HepG2 (cell line): ENCODE measurements around the gene ADAMTS12. TPM values are rescaled to one million over a fixed set of nuclear protein-coding genes. Genes with fewer than 3 reads are reported as not detected.

Experiments used
- ATAC-seq: fragments of 200-7000 bp; cut with Tn5 transposase; 3 replicates; pipeline ENCODE4 v1.9.1; 2020; ENCODE audit warnings: mild to moderate bottlenecking, moderate library complexity
- BruUV-seq: library from RNA; stranded (reverse); fragments of 400-500 nt; replicated peaks from 2 replicates; lab custom pipeline; 2021; lab: Mats Ljungman, UMichigan
- CTCF ChIA-PET: fragments of 300-600 bp; formaldehyde crosslinking; extraction: SDS; loops from one replicate; lab custom pipeline; 2021; ENCODE audit warnings: low total read pairs, inconsistent platforms, low intra/inter-chr PET ratio; lab: Yijun Ruan, JAX
- POLR2A ChIA-PET: fragments of 350-600 bp; sonication (Branson Sonifier 250); formaldehyde crosslinking; loops from one replicate; lab custom pipeline; 2020; ENCODE audit warnings: antibody characterized with exemption, inconsistent platforms; lab: Yijun Ruan, JAX
- DNase-seq: peaks from one replicate; pipeline ENCODE4 v3.0.0-alpha.2; 2015; ENCODE audit warnings: low spot score
- FAIRE-seq: peaks from 3 replicates; lab custom pipeline; 2011; peaks lifted over from hg19 to GRCh38; lab: Jason Lieb, UNC
- H2AFZ ChIP-seq: one replicate; pipeline ENCODE4 v1.6.1; 2011; ENCODE audit warnings: low read length, inconsistent platforms
- H3K27ac ChIP-seq: fragments of 300-600 bp; 3 replicates; pipeline ENCODE4 v1.8.0; 2011; ENCODE audit warnings: mixed run types, mild to moderate bottlenecking, mixed read lengths, low read length, inconsistent platforms; ENCODE audit not compliant: insufficient read depth; ENCODE audit errors: extremely low read length
- H3K27me3 ChIP-seq, 2 experiments: fragments of 200-600 bp in 1 of 2; 2 replicates in 1 of 2; 3 replicates in 1 of 2; pipeline versions ENCODE4 v1.6.0 to v1.8.0; 2011; ENCODE audit warnings: low read length in 2 of 2, mild to moderate bottlenecking in 2 of 2, moderate library complexity in 2 of 2, inconsistent platforms in 1 of 2; ENCODE audit not compliant: insufficient read depth in 2 of 2, control insufficient read depth in 1 of 2
- H3K36me3 ChIP-seq, 2 experiments: fragments of 200-600 bp in 1 of 2; replicated peaks in 1 of 2; 2 replicates in 1 of 2; 3 replicates in 1 of 2; pipeline versions ENCODE4 v1.5.1 to v1.8.0; 2011; ENCODE audit warnings: low read length in 2 of 2, inconsistent platforms in 1 of 2; ENCODE audit not compliant: insufficient read depth in 2 of 2, control insufficient read depth in 1 of 2
- H3K4me1 ChIP-seq: 2 replicates; pipeline ENCODE4 v1.5.1; 2012; ENCODE audit warnings: low read length, inconsistent platforms; ENCODE audit not compliant: insufficient read depth
- H3K4me2 ChIP-seq: 2 replicates; pipeline ENCODE4 v1.6.0; 2011; ENCODE audit warnings: low read depth, low read length, inconsistent platforms
- H3K4me3 ChIP-seq, 3 experiments: fragments of 200-600 bp in 1 of 3; sonication (generic), shearing (Covaris generic) in 1 of 3; replicated peaks in 1 of 3; 2 replicates each; pipeline ENCODE4 v1.5.1; 2011 to 2016; ENCODE audit warnings: low read length in 3 of 3, inconsistent platforms in 2 of 3, low read depth in 2 of 3, mild to moderate bottlenecking in 2 of 3, control low read depth in 1 of 3, mixed read lengths in 1 of 3; ENCODE audit not compliant: insufficient read depth in 1 of 3
- H3K79me2 ChIP-seq: one replicate; pipeline ENCODE4 v1.6.1; 2011; ENCODE audit warnings: low read length, inconsistent platforms; ENCODE audit not compliant: insufficient read depth
- H3K9ac ChIP-seq: 2 replicates; pipeline ENCODE4 v1.6.0; 2011; ENCODE audit warnings: mild to moderate bottlenecking, low read depth, low read length, inconsistent platforms; ENCODE audit not compliant: insufficient read depth
- H3K9me3 ChIP-seq: 2 replicates; pipeline ENCODE4 v1.5.1; 2012; ENCODE audit warnings: mild to moderate bottlenecking, low read length
- H4K20me1 ChIP-seq: 2 replicates; pipeline ENCODE4 v1.6.0; 2011; ENCODE audit warnings: inconsistent platforms, mild to moderate bottlenecking, low read length, moderate library complexity; ENCODE audit not compliant: insufficient read depth
- ARNT ChIP-seq: fragments of 450-650 bp; IDR thresholded peaks from 2 replicates; pipeline ENCODE4 v1.6.1; 2017
- GTF2F1 ChIP-seq: fragments of 150-350 bp; IDR thresholded peaks from 2 replicates; pipeline ENCODE4 v1.6.1; 2014; ENCODE audit warnings: low read length
- JDP2 ChIP-seq: sonication (generic); formaldehyde crosslinking; IDR thresholded peaks from 2 replicates; pipeline ENCODE4 v1.8.1; 2022; ENCODE audit warnings: missing genetic modification reagents, borderline replicate concordance
- NFATC3 ChIP-seq: sonication (generic); formaldehyde crosslinking; IDR thresholded peaks from 2 replicates; pipeline ENCODE4 v1.5.1; 2020; ENCODE audit warnings: mild to moderate bottlenecking, missing genetic modification reagents
- TBP ChIP-seq: sonication (generic); formaldehyde crosslinking; IDR thresholded peaks from 2 replicates; pipeline ENCODE4 v1.5.0; 2020; ENCODE audit warnings: missing genetic modification reagents
- TOPORS ChIP-seq: sonication (generic); formaldehyde crosslinking; IDR thresholded peaks from 2 replicates; pipeline ENCODE4 v1.8.0; 2023; ENCODE audit warnings: mild to moderate bottlenecking, missing genetic modification reagents
- ZBED4 ChIP-seq: sonication (generic); formaldehyde crosslinking; IDR thresholded peaks from 2 replicates; pipeline ENCODE4 v1.4.0; 2020; ENCODE audit warnings: missing genetic modification reagents, borderline replicate concordance
- ZNF337 ChIP-seq: sonication (generic); formaldehyde crosslinking; IDR thresholded peaks from 2 replicates; pipeline ENCODE4 v1.5.1; 2020; ENCODE audit warnings: missing genetic modification reagents, low read depth, mild to moderate bottlenecking, borderline replicate concordance
- ZNF441 ChIP-seq: sonication (generic); formaldehyde crosslinking; IDR thresholded peaks from 2 replicates; pipeline ENCODE4 v1.7.0; 2021; ENCODE audit warnings: missing genetic modification reagents, borderline replicate concordance
- WGBS: methylation state at CpG from one replicate; pipeline ENCODE4 v1.1.6; 2017; ENCODE audit warnings: low lambda C conversion rate; 5-methylcytosine and 5-hydroxymethylcytosine counted together
- in situ Hi-C: cut with HindIII; loops from 2 replicates; pipeline ENCODE4 v1.10.0; 2017; ENCODE audit warnings: low pct_unique_long_range_greater_than_20kb; ENCODE audit not compliant: extremely low pct_ligation_motif_present
- intact Hi-C: fragments of 100-400 bp; cut with micrococcal nuclease; formaldehyde crosslinking; loops from one replicate; pipeline ENCODE4 v1.10.0; 2022; ENCODE audit not compliant: unreplicated experiment
- polyA plus RNA-seq, 8 experiments: library from polyadenylated mRNA; depleted of rRNA in 3 of 8; stranded (reverse) in 7 of 8; unstranded in 1 of 8; fragments of >200 nt; fragmentation: Illumina TruSeq in 4 of 8; extraction: Trizol in 4 of 8; gene quantifications; 2 replicates each; pipeline versions ENCODE4 v1.2.1 to v1.2.3, GENCODE V29; 2011 to 2016; ENCODE audit warnings: low read depth in 4 of 8, missing spikeins in 1 of 8, mixed read lengths in 1 of 8; ENCODE audit not compliant: insufficient read depth in 1 of 8
- total RNA-seq, 5 experiments: library from RNA; depleted of rRNA; stranded (reverse); fragments of >200 nt; fragmentation: Illumina TruSeq; extraction: Trizol; gene quantifications; 2 replicates each; pipeline ENCODE4 v1.2.3, GENCODE V29; 2016; ENCODE audit warnings: low read depth in 1 of 5
- TF ChIP-seq, protein P1 (sequence below): sonication (generic); formaldehyde crosslinking; IDR thresholded peaks from 2 replicates; pipeline ENCODE4 v1.4.0; 2020; ENCODE audit warnings: missing genetic modification reagents, mild to moderate bottlenecking, borderline replicate concordance

ADAMTS12 gene
- total and polyA plus RNA-seq, 2 of the 13 experiments (the other 11 are each of a cell fraction or from before 2014, with no cell fraction given): 0.03 TPM; not detected in 1

DNA sequence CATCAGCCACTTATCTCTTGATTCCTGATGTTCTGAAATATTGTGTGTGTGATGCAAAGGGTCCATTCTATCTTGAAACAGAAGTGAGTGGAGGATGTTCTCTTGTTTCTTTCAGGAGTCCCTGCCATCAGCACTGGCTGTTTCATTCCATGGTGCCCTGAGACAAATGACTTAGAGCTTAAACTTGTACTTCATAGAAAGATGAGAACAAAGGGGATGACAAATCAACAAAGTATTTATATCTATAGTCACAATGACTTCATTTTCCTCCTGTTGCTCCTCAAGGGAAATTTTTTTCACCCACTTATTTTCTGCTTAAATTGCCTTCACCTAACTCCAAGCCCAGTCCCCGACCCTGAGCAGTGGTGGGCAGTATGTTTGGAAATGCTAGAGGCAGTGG is 279.4 kb downstream of the ADAMTS12 start:
- FAIRE-seq: no peak
- TF ChIP-seq ZNF441 (CRISPR knock-in tag) (no peak), ZNF337 (no peak)
- TF ChIP-seq, all 625 proteins: peak for 0
- Histone ChIP-seq H3K4me2 (no peak overlapping the region), H3K27me3 (no peaks in the 10 kb centered on the region), H3K79me2 (no peaks in the 10 kb centered on the region), H2AFZ (no peak overlapping the region), H3K27ac (no peak overlapping the region), H3K36me3 (no peaks in the 10 kb centered on the region), H3K4me1 (no peaks in the 10 kb centered on the region), H3K9ac (no peak overlapping the region), H4K20me1 (no peaks in the 10 kb centered on the region), H3K9me3 (no peaks in the 10 kb centered on the region), H3K4me3 (no peak overlapping the region)
- CTCF ChIA-PET: no interaction called here
- ATAC-seq: no peak
- intact Hi-C loops (no loop called here), in situ Hi-C loops (no loop called here)
- no peak for DNase-seq
- 0% methylated on average over 1 of the region's 1 CpG for WGBS
- BruUV-seq: no TSS peak
- POLR2A ChIA-PET: no interaction called here

GRCh38 chr5:33611877-33612276 is 279.9 kb downstream of the ADAMTS12 start:
- no peak overlapping the region for H3K4me3 ChIP-seq
- no peaks in the 10 kb centered on the region for H3K9me3 ChIP-seq
- H3K27me3 ChIP-seq: no peaks in the 10 kb centered on the region
- H3K79me2 ChIP-seq: no peaks in the 10 kb centered on the region
- no peaks in the 10 kb centered on the region for H3K4me1 ChIP-seq
- DNase-seq (no peak), FAIRE-seq (no peak), ATAC-seq (no peak)
- TF ChIP-seq NFATC3 (CRISPR knock-in tag) (no peak), ZBED4 (no peak), ARNT (no peak), TBP (CRISPR knock-in tag) (no peak), JDP2 (no peak), GTF2F1 (no peak), TOPORS (no peak)
- TF ChIP-seq, protein P1, sequence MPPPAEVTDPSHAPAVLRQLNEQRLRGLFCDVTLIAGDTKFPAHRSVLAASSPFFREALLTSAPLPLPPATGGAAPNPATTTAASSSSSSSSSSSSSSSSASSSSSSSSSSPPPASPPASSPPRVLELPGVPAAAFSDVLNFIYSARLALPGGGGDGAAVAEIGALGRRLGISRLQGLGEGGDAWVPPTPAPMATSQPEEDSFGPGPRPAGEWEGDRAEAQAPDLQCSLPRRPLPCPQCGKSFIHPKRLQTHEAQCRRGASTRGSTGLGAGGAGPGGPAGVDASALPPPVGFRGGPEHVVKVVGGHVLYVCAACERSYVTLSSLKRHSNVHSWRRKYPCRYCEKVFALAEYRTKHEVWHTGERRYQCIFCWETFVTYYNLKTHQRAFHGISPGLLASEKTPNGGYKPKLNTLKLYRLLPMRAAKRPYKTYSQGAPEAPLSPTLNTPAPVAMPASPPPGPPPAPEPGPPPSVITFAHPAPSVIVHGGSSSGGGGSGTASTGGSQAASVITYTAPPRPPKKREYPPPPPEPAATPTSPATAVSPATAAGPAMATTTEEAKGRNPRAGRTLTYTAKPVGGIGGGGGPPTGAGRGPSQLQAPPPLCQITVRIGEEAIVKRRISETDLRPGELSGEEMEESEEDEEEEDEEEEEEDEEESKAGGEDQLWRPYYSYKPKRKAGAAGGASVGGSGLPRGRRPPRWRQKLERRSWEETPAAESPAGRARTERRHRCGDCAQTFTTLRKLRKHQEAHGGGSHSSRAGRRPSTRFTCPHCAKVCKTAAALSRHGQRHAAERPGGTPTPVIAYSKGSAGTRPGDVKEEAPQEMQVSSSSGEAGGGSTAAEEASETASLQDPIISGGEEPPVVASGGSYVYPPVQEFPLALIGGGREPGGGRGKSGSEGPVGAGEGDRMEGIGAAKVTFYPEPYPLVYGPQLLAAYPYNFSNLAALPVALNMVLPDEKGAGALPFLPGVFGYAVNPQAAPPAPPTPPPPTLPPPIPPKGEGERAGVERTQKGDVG (CRISPR knock-in tag): no peak
- in situ Hi-C loops (no loop called here), intact Hi-C loops (no loop called here)
- no peaks in the 10 kb centered on the region for H4K20me1 ChIP-seq
- H3K27ac ChIP-seq: no peak overlapping the region
- H3K9ac ChIP-seq: no peak overlapping the region
- CTCF ChIA-PET: no interaction called here
- no peak overlapping the region for H3K4me2 ChIP-seq
- 0% methylated on average over 1 of the region's 1 CpG for WGBS
- BruUV-seq: no TSS peak
- no peak overlapping the region for H2AFZ ChIP-seq
- POLR2A ChIA-PET: no interaction called here
- H3K36me3 ChIP-seq: no peaks in the 10 kb centered on the region
